ENCODE results near the gene RTP5.

DNA sequence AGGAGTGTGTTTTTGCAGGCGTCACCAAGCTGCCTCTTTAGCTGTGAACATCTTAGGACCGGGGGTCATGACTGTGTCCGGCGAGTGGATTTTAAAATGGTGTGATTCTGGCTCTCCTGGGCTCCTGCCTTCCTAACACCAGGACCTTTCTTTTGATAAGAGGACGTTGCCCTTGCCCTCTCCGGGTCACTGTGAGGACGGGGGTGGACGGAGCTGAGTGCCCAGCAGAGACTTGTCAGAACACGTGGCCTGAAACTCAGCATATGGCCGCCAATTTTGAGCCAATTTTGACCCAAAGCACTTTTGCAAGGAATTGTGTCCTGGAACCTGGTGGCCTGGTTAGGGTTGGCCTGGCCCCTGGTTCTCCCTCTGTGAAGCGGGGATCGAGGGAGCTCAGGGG is 40.2 kb downstream of the RTP5 start:
- TF ChIP-seq EZH2phosphoT487 (IDR thresholded peaks at IDR 0.05; ENCODE audit: insufficient read depth, low read depth) (no peak), EZH2 (IDR thresholded peaks at IDR 0.05; ENCODE audit: insufficient read depth, poor library complexity, severe bottlenecking) (no peak)

Data from GM23248 (cell line).